ENCODE data around the gene CD180.

The CD180 gene

DNA sequence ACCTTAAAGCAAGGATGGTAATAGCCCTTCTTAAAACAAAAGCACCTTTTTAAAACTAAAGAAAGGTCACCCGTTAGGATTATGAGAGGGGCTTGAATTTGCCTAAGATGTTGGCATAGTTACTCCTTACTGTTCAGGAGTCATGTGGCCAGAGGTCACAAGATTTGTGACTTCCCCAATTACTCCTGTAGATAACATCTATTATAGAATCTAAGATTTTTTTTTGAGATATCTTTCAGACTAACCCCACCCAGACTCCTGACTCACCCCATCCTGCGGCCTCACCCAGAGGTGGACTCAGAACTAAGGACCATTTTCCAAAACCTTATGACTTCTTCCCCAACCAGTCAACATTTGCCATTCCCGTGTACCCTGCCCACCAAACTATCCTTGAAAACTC is 2.4 kb downstream of the CD180 start:
- in situ Hi-C loops (cut with MboI; ENCODE audit: low sequenced_read_pairs, unreplicated experiment), result no loop called here
- TF ChIP-seq, protein P1, sequence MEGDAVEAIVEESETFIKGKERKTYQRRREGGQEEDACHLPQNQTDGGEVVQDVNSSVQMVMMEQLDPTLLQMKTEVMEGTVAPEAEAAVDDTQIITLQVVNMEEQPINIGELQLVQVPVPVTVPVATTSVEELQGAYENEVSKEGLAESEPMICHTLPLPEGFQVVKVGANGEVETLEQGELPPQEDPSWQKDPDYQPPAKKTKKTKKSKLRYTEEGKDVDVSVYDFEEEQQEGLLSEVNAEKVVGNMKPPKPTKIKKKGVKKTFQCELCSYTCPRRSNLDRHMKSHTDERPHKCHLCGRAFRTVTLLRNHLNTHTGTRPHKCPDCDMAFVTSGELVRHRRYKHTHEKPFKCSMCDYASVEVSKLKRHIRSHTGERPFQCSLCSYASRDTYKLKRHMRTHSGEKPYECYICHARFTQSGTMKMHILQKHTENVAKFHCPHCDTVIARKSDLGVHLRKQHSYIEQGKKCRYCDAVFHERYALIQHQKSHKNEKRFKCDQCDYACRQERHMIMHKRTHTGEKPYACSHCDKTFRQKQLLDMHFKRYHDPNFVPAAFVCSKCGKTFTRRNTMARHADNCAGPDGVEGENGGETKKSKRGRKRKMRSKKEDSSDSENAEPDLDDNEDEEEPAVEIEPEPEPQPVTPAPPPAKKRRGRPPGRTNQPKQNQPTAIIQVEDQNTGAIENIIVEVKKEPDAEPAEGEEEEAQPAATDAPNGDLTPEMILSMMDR (IDR thresholded peaks at IDR 0.05; ENCODE audit: borderline replicate concordance, control extremely low read depth, extremely low read depth, insufficient read depth, missing control alignments), result no peak
- DNase-seq (ENCODE audit: low spot score), result no peak

DNA sequence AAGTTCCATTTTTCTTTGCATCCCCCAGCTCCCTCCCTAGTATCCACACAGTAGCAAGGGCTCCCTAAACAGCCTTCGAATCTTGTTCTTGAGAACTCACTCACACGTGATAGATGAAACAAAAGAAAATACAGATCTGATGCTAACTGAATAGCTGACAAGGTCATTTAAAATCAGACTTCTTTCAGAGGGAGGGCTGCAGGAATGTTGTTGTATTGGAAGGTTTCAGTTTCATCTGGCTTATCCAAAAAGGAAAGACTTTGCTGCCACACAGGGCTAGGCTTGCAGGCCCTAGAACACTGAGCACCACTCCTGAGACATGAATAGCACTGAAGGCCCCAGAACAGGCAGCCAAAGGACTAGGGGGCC is 3.2 kb downstream of the CD180 start:
- in situ Hi-C loops (cut with MboI; ENCODE audit: low sequenced_read_pairs, unreplicated experiment), result no loop called here
- TF ChIP-seq, protein P1 (IDR thresholded peaks at IDR 0.05; ENCODE audit: borderline replicate concordance, control extremely low read depth, extremely low read depth, insufficient read depth, missing control alignments), result no peak
- no peak for DNase-seq (ENCODE audit: low spot score)

DNA sequence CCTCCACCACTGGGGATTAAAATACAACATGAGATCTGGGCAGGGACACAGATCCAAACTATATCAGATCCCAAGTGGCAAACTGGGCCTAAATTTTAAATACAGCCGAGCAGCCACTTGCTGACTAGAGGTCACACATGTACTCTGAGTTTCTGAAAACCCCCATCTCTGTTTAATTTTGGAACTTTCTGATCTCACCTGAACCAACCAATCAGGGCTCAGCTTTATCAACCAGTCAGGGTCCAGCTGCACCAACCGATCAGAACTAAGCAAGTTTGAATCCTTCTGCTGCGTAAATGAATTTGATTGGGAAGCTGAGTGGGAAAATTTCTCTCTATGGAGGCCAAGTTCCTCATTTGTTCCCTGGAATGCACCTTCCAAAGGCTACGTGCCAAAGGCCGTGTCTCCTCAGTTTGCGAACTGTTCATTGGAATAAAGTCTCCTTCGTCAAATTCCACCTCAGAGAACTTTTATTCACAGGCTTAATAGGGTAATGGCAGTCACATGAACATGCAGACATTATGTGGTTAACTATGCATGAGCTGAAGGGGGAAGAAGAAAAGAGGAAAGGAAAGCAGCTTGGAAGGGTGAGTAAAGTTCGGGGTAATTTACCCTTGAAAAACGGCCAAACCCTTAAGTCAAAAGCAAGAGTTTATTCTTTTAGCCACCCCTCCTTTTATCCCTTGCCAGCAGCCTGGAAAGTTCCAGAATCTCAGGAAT is 3.7 kb downstream of the CD180 start:
- TF ChIP-seq, protein P1 (IDR thresholded peaks at IDR 0.05; ENCODE audit: borderline replicate concordance, control extremely low read depth, extremely low read depth, insufficient read depth, missing control alignments), result no peak
- DNase-seq (ENCODE audit: low spot score), result no peak
- in situ Hi-C loops (cut with MboI; ENCODE audit: low sequenced_read_pairs, unreplicated experiment), result no loop called here

DNA sequence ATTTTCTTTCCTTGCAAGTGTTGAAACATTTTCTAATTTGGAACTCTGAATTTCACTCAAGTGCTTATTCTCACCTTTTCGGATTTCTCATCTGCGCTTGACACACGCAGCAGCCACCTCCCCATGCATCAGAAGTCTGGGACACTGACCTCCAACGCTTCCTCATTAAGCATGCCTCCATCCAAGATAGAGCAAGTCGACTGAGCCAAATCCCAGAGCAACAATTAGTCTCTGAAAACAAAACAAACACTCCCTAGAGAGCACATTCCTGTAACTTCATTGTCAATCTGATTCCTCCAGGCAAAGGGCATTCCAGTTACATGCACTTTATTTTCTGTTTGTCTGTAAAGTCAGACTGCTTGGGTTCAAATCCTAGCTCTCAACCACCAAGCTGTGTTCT is 5.7 kb downstream of the CD180 start:
- in situ Hi-C loops (cut with MboI; ENCODE audit: low sequenced_read_pairs, unreplicated experiment), result no loop called here
- TF ChIP-seq, protein P1 (IDR thresholded peaks at IDR 0.05; ENCODE audit: borderline replicate concordance, control extremely low read depth, extremely low read depth, insufficient read depth, missing control alignments), result no peak

DNA sequence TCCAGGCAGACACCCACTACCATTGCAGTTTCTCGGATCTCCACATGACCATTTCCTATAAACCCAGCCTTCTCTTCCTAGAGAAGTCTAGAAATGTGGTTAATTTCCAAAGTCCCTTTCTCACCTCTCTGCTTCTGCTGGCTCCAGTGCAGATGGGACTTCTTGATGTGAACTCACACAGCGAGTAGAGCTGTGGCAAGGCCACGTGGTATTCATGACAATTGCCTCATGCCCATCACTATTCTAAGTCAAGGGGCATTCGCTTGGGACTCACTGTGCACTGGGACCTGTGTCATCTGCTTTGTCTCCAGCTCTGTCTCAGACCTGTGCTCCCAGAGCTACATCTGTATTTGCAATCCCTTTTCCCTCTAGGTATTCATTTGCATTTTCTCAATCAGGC is 6.2 kb downstream of the CD180 start:
- in situ Hi-C loops (cut with MboI; ENCODE audit: low sequenced_read_pairs, unreplicated experiment), result no loop called here
- DNase-seq (ENCODE audit: low spot score), result no peak
- TF ChIP-seq, protein P1 (IDR thresholded peaks at IDR 0.05; ENCODE audit: borderline replicate concordance, control extremely low read depth, extremely low read depth, insufficient read depth, missing control alignments), result no peak

More for the DNA sequence above, 5.7 kb downstream of the CD180 start:
- DNase-seq (ENCODE audit: low spot score), result no peak

DNA sequence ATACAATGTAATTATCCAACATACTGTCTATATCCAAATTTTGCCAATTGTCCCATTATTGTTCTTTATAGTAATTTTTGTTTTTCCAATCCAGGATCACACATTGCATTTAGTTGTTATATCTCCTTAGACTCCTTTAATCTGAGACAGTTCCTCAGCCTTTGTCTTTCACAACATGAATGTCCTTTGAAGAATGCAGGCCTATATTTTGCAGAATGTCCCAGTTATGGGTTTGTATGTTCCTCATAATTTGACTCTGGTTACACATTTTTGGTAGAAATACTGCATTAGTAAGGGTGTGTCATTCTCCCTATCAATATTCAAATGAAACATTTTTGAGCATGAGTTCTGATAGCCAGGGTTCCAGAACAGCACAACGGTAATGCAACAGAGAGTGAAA is 6.7 kb downstream of the CD180 start:
- no peak for DNase-seq (ENCODE audit: low spot score)
- in situ Hi-C loops (cut with MboI; ENCODE audit: low sequenced_read_pairs, unreplicated experiment), result no loop called here
- TF ChIP-seq, protein P1 (IDR thresholded peaks at IDR 0.05; ENCODE audit: borderline replicate concordance, control extremely low read depth, extremely low read depth, insufficient read depth, missing control alignments), result no peak

All from GM13976 (cell line).